IMR-90 (cell line): ENCODE measurements around the gene CCDC137. TPM values are rescaled to one million over a fixed set of nuclear protein-coding genes. Genes with fewer than 3 reads are reported as not detected.

Experiments
- ATAC-seq: fragments of 200-7000 bp; cut with Tn5 transposase; 2 replicates; pipeline ENCODE4 v1.9.1; 2020; ENCODE audit warnings: low read depth, mild to moderate bottlenecking, moderate library complexity
- BruUV-seq: library from RNA; stranded (reverse); fragments of 400-500 nt; replicated peaks from 2 replicates; lab custom pipeline; 2021; lab: Mats Ljungman, UMichigan
- CTCF ChIA-PET: fragments of 300-600 bp; formaldehyde crosslinking; extraction: SDS; loops from one replicate; lab custom pipeline; 2021; ENCODE audit warnings: antibody characterized with exemption; lab: Yijun Ruan, JAX
- POLR2A ChIA-PET: fragments of 300-600 bp; sonication (Branson Sonifier 250); formaldehyde crosslinking; loops from one replicate; lab custom pipeline; 2022; ENCODE audit warnings: antibody characterized with exemption; ENCODE audit not compliant: unreplicated experiment; lab: Charles Lee
- DNase-seq: peaks from one replicate; pipeline ENCODE4 v3.0.0; 2013
- H2AFZ ChIP-seq: replicated peaks from 2 replicates; pipeline ENCODE3; 2013; ENCODE audit warnings: low read length, mild to moderate bottlenecking; ENCODE audit not compliant: poor library complexity
- H2AK5ac ChIP-seq: 2 replicates; pipeline ENCODE4 v1.6.1; 2013; ENCODE audit warnings: low read depth, low read length, inconsistent platforms
- H2AK9ac ChIP-seq: replicated peaks from 2 replicates; pipeline ENCODE3; 2013; ENCODE audit warnings: mild to moderate bottlenecking, low read depth, low read length, moderate library complexity; ENCODE audit not compliant: poor library complexity
- H2BK120ac ChIP-seq: 2 replicates; pipeline ENCODE4 v1.6.1; 2013; ENCODE audit warnings: low read depth, low read length, inconsistent platforms
- H2BK15ac ChIP-seq: 3 replicates; pipeline ENCODE4 v1.6.1; 2013; ENCODE audit warnings: low read depth, low read length, inconsistent platforms
- H2BK20ac ChIP-seq: 2 replicates; pipeline ENCODE4 v1.6.1; 2013; ENCODE audit warnings: low read depth, mild to moderate bottlenecking, inconsistent platforms, low read length, moderate library complexity
- H2BK5ac ChIP-seq: 2 replicates; pipeline ENCODE4 v1.6.1; 2013; ENCODE audit warnings: mild to moderate bottlenecking, low read depth, low read length, inconsistent platforms; ENCODE audit not compliant: poor library complexity, severe bottlenecking
- H3K14ac ChIP-seq: replicated peaks from 2 replicates; pipeline ENCODE4 v1.6.1; 2013; ENCODE audit warnings: low read depth, low read length, inconsistent platforms
- H3K18ac ChIP-seq: 2 replicates; pipeline ENCODE4 v1.6.1; 2013; ENCODE audit warnings: low read depth, low read length, control low read depth
- H3K23ac ChIP-seq: 2 replicates; pipeline ENCODE4 v1.6.1; 2013; ENCODE audit warnings: low read depth, low read length, inconsistent platforms
- H3K27ac ChIP-seq: 2 replicates; pipeline ENCODE4 v1.5.1; 2013; ENCODE audit warnings: mild to moderate bottlenecking, control low read depth, low read length; ENCODE audit not compliant: insufficient read depth
- H3K27me3 ChIP-seq: 2 replicates; pipeline ENCODE4 v1.6.1; 2013; ENCODE audit warnings: low read length; ENCODE audit not compliant: control insufficient read depth, insufficient read depth
- H3K36me3 ChIP-seq: 2 replicates; pipeline ENCODE4 v1.6.1; 2013; ENCODE audit warnings: low read length, mixed read lengths; ENCODE audit not compliant: control insufficient read depth, insufficient read depth
- H3K4ac ChIP-seq: 2 replicates; pipeline ENCODE4 v1.6.1; 2013; ENCODE audit warnings: low read depth, low read length, inconsistent platforms
- H3K4me1 ChIP-seq: 2 replicates; pipeline ENCODE4 v1.6.1; 2013; ENCODE audit warnings: low read length, mixed read lengths; ENCODE audit not compliant: control insufficient read depth, insufficient read depth
- H3K4me2 ChIP-seq: 2 replicates; pipeline ENCODE4 v1.6.1; 2013; ENCODE audit warnings: low read depth, mild to moderate bottlenecking, control low read depth, low read length, moderate library complexity
- H3K4me3 ChIP-seq: 2 replicates; pipeline ENCODE4 v1.5.1; 2013; ENCODE audit warnings: low read depth, mild to moderate bottlenecking, control low read depth, low read length, moderate library complexity; ENCODE audit not compliant: insufficient read depth
- H3K56ac ChIP-seq: 2 replicates; pipeline ENCODE4 v1.6.1; 2013; ENCODE audit warnings: low read length, inconsistent platforms; ENCODE audit not compliant: insufficient read depth; ENCODE audit errors: extremely low read depth
- H3K79me1 ChIP-seq, 2 experiments: 2 replicates each; pipeline ENCODE4 v1.6.1; 2013; ENCODE audit warnings: low read length in 2 of 2, inconsistent platforms in 1 of 2, low read depth in 1 of 2
- H3K9ac ChIP-seq: 2 replicates; pipeline ENCODE4 v1.6.1; 2013; ENCODE audit warnings: low read depth, low read length, control low read depth
- H3K9me1 ChIP-seq: 2 replicates; pipeline ENCODE4 v1.6.1; 2013; ENCODE audit warnings: low read length, inconsistent platforms; ENCODE audit not compliant: insufficient read depth
- H3K9me3 ChIP-seq: 2 replicates; pipeline ENCODE4 v1.6.1; 2013; ENCODE audit warnings: low read length; ENCODE audit not compliant: control insufficient read depth, insufficient read depth
- H4K20me1 ChIP-seq: 2 replicates; pipeline ENCODE4 v1.6.1; 2013; ENCODE audit warnings: low read length, inconsistent platforms; ENCODE audit not compliant: insufficient read depth
- H4K5ac ChIP-seq: 2 replicates; pipeline ENCODE4 v1.6.1; 2013; ENCODE audit warnings: mild to moderate bottlenecking, low read depth, low read length, control low read depth
- H4K8ac ChIP-seq, 2 experiments: 2 replicates each; pipeline ENCODE4 v1.6.1; 2013; ENCODE audit warnings: low read depth in 2 of 2, low read length in 2 of 2, control low read depth in 1 of 2, inconsistent platforms in 1 of 2
- H4K91ac ChIP-seq: 2 replicates; pipeline ENCODE4 v1.6.1; 2013; ENCODE audit warnings: low read depth, low read length, inconsistent platforms; ENCODE audit not compliant: insufficient read depth
- CTCF ChIP-seq: conservative IDR thresholded peaks from 2 replicates; pipeline ENCODE4 v1.5.1; 2012; ENCODE audit warnings: mild to moderate bottlenecking, low read depth, low read length, improper control_type of control experiment
- MAZ ChIP-seq: IDR thresholded peaks from 2 replicates; pipeline ENCODE4 v1.6.1; 2012; ENCODE audit warnings: low read depth, mild to moderate bottlenecking, low read length, improper control_type of control experiment, moderate library complexity, borderline replicate concordance
- RFX5 ChIP-seq: IDR thresholded peaks from 2 replicates; pipeline ENCODE4 v1.8.0; 2012; ENCODE audit warnings: low read depth, mild to moderate bottlenecking, low read length, moderate library complexity
- USF2 ChIP-seq: fragments of 150-350 bp; IDR thresholded peaks from 2 replicates; pipeline ENCODE4 v1.6.1; 2017; ENCODE audit warnings: mild to moderate bottlenecking, antibody characterized with exemption, low read length, low read depth
- WGBS, 2 experiments: methylation state at CpG; one replicate each; pipeline versions ENCODE4 v1.1.5 to v1.1.7; 2013; ENCODE audit warnings: missing lambda C conversion rate in 2 of 2; ENCODE audit not compliant: insufficient read length in 1 of 2; ENCODE audit errors: extremely low coverage in 2 of 2; 5-methylcytosine and 5-hydroxymethylcytosine counted together
- dilution Hi-C: fragments of 300-500 bp; cut with HindIII; formaldehyde crosslinking; loops from one replicate; pipeline ENCODE4 v1.14.3; 2018; ENCODE audit warnings: low sequenced_read_pairs; ENCODE audit not compliant: unreplicated experiment
- in situ Hi-C: fragments of 300-500 bp; cut with MboI; formaldehyde crosslinking; loops from 3 replicates; pipeline ENCODE4 v1.14.3; 2019; ENCODE audit warnings: low sequenced_read_pairs, inconsistent platforms, mixed read lengths
- intact Hi-C: fragments of 100-400 bp; cut with micrococcal nuclease; formaldehyde crosslinking; loops from 2 replicates; pipeline ENCODE4 v1.10.0; 2022
- polyA plus RNA-seq, 3 experiments: library from polyadenylated mRNA; depleted of rRNA; stranded (reverse); fragments of >200 nt; gene quantifications; 2 replicates each; pipeline ENCODE4 v1.2.3, GENCODE V29; 2012; ENCODE audit warnings: low replicate concordance in 1 of 3
- total RNA-seq: library from RNA; depleted of rRNA; stranded (reverse); fragments of >200 nt; gene quantifications from 2 replicates; pipeline ENCODE4 v1.2.3, GENCODE V29; 2012
- TF ChIP-seq, protein P1 (sequence below): fragments of 150-350 bp; IDR thresholded peaks from 2 replicates; pipeline ENCODE4 v1.6.1; 2016; ENCODE audit warnings: low read depth, mild to moderate bottlenecking, low read length, moderate library complexity, borderline replicate concordance

The CCDC137 gene
- total and polyA plus RNA-seq, 2 of the 4 experiments (the other 2 are of a cell fraction) = 7.5 to 18.4 TPM

DNA sequence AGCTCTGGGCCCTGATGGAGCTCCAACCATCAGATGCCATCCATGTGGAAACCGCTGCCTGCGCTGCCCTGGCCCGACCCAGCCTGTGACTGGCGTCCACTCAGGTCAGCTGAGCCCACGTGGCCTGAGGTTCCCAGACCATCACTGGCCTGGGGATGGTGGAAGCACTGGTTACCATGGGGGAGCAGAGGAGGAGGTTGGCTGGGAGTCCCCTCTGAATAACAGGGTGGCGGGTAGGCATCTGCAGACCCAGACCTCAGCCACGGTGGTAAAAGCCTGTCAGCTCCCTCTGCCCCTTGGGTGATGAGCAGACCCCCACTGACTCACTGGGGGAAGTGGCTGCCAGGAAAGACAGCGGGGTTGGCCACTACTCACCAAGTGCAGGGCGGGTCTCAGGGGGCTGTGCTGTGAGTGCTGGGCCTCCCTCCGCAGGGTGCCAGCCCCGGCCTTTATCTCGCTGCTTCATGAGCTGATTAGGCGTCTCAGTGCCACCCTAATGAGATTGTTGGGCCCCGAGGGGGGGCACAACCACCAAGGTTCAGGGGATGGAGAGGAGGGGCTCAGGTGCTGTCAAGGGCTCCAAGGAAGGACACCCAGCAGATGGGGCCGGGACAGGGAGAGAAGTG is 10.3 kb upstream of the CCDC137 start, which contains the start of gene PDE6G:
PDE6G (minus strand) TSS at position 425 of the 626 bp plus-strand sequence. CDS start 3,237 bp downstream, outside the sequence.
- no peak within 1 kb of the TSS for H3K4me2 ChIP-seq
- intact Hi-C loops = no loop called here
- no peak within 1 kb of the TSS for H3K4ac ChIP-seq
- 92% methylated on average over 11 of the region's 15 CpGs; no CpG with 5 or more reads in 1 of the 2 experiments for WGBS, 2 experiments
- H2BK5ac ChIP-seq = no peak within 1 kb of the TSS
- H3K9ac ChIP-seq = no peak within 1 kb of the TSS
- no peak for DNase-seq
- CTCF ChIA-PET = no interaction called here
- no peaks in the 10 kb centered on the region for H3K79me1 ChIP-seq
- ATAC-seq = no peak
- no peak within 1 kb of the TSS for H4K5ac ChIP-seq
- H3K9me3 ChIP-seq = no peaks in the 10 kb centered on the region
- no peak within 1 kb of the TSS for H2AK9ac ChIP-seq
- no peak within 1 kb of the TSS for H2BK20ac ChIP-seq
- no peak within 1 kb of the TSS for H2BK15ac ChIP-seq
- BruUV-seq = no TSS peak
- no peak within 1 kb of the TSS for H4K91ac ChIP-seq
- no peak within 1 kb of the TSS for H4K8ac ChIP-seq
- H3K9me1 ChIP-seq = peaks cover 8% of the 10 kb centered on the region
- no peak within 1 kb of the TSS for H3K27ac ChIP-seq
- no peak within 1 kb of the TSS for H2AK5ac ChIP-seq
- TF ChIP-seq, protein P1, sequence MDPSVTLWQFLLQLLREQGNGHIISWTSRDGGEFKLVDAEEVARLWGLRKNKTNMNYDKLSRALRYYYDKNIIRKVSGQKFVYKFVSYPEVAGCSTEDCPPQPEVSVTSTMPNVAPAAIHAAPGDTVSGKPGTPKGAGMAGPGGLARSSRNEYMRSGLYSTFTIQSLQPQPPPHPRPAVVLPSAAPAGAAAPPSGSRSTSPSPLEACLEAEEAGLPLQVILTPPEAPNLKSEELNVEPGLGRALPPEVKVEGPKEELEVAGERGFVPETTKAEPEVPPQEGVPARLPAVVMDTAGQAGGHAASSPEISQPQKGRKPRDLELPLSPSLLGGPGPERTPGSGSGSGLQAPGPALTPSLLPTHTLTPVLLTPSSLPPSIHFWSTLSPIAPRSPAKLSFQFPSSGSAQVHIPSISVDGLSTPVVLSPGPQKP = no peak
- no peak for TF ChIP-seq CTCF
- no peak for TF ChIP-seq MAZ
- TF ChIP-seq RFX5 = no peak
- no peak for TF ChIP-seq USF2
- H3K18ac ChIP-seq = no peak within 1 kb of the TSS
- H3K36me3 ChIP-seq = no peaks in the 10 kb centered on the region
- H3K27me3 ChIP-seq = no peaks in the 10 kb centered on the region
- no peak within 1 kb of the TSS for H2BK120ac ChIP-seq
- no peak within 1 kb of the TSS for H3K4me3 ChIP-seq
- H3K14ac ChIP-seq = no peak within 1 kb of the TSS
- peak within 1 kb of the TSS; percentile 32 for H2AFZ ChIP-seq
- dilution Hi-C loops = no loop called here
- H4K20me1 ChIP-seq = peaks cover 3% of the 10 kb centered on the region; the same call in 1 of the 2 replicates
- POLR2A ChIA-PET = no interaction called here
- no peak within 1 kb of the TSS for H3K23ac ChIP-seq
- in situ Hi-C loops = no loop called here
- peaks cover 6% of the 10 kb centered on the region for H3K4me1 ChIP-seq
- no peak within 1 kb of the TSS for H3K56ac ChIP-seq
